Activated T-helper 1 cell treated with Interleukin-2 at 50 U/mL for 16 hours (primary cell): ENCODE results near the gene FBXO48.
"Not testable (repeated sequence)": the region's sequence is repeated elsewhere in the genome, so short reads cannot be mapped to it uniquely, and the experiment has no call there.

Source experiments
- DNase-seq: peaks from one replicate; pipeline ENCODE4 v3.0.0-alpha.2; 2020; ENCODE audit warnings: low read depth

The FBXO48 gene

DNA sequence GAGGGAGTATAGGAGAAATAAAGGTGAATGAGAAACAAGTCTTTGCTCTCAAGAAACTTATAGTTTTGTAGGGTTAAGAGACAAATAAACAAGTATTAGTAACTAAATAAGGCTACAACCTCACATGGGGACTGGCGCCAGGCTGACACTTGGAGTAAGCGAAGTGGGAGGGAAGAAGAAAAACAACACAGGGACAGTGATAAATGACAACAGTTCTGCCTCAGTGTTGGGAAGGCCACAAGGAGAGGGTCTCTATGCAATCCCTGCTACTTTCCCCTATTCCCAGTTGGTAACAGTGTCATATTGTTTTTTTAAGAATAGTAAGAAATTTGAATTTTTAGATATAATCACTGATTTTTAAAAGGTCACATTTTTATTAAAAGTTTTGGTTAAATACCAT is 4.3 kb upstream of the FBXO48 start:
- no peak for DNase-seq

DNA sequence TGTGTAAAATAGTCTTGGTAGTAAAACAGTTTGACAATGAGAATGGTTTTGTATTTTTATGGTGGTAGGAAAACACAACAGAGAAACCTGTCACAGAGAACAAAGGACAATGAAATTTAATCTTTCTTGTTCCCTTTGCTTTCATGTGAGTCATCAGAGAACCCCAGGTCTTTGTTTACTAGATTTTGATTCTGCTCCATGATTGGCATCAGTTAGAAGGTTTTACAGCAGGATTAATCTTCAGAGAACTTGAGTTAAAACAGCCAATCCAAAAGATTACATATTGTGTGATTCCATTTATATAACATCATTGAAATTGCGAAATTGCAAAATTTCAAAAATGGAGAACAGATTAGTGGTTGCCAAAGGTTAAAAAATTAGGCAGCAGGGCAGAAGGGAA is 2.8 kb upstream of the FBXO48 start:
- no peak for DNase-seq

DNA sequence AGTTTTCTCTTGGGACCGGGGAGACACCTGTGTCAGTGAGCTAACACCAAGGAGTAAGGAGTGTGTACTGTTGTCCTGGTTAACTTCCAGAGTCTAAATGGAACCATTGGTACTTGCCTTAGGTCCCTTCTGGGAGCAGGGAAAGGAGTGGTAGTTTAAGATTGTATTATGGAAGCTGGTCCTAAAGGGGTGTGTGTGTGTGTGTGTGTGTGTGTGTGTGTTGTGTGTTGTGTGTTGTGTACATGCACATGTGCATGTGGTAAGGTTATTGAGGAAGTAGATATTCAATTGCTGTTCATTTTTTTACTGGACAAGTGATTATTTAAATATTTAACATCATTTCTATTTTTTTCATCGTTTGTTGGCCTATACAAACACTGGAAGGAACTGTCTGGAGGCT is 1.7 kb upstream of the FBXO48 start:
- no peak for DNase-seq

DNA sequence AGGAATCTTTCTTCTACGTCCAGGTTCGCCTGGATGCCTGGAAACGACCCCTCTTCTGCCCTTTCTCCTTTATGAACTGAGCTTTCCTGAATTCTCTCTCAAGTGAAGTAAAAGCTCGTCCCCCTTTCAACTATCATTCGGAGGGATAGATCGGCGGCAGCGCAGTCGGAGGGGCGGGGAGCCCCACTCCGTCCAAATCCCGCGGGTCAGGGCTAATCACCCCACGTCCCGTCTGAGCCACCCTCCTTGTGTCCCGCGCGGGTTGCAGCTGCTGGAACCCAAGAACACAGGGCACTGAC is 367 bp downstream of the FBXO48 start:
- DNase-seq = no peak

DNA sequence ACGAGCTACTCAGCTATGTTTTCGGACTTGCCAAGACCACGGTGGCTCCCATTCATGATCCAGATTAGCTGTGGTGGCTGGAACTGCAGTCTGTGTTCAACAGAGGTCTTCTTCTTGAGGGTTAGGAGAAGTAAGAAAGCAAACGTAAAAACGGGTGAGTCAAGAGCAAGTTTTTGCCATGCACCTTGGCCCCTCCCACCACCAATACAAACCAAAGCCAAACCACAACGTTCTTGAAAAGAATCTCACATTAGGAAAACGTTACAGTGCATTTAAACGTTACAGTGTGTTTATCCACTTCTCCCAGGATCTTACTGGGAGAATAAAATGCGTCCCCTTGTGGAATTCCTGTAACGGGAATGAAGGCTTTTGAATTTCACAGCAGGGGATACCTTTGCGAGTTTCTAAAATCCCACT is 725 bp downstream of the FBXO48 start:
- peak; percentile 37 for DNase-seq

DNA sequence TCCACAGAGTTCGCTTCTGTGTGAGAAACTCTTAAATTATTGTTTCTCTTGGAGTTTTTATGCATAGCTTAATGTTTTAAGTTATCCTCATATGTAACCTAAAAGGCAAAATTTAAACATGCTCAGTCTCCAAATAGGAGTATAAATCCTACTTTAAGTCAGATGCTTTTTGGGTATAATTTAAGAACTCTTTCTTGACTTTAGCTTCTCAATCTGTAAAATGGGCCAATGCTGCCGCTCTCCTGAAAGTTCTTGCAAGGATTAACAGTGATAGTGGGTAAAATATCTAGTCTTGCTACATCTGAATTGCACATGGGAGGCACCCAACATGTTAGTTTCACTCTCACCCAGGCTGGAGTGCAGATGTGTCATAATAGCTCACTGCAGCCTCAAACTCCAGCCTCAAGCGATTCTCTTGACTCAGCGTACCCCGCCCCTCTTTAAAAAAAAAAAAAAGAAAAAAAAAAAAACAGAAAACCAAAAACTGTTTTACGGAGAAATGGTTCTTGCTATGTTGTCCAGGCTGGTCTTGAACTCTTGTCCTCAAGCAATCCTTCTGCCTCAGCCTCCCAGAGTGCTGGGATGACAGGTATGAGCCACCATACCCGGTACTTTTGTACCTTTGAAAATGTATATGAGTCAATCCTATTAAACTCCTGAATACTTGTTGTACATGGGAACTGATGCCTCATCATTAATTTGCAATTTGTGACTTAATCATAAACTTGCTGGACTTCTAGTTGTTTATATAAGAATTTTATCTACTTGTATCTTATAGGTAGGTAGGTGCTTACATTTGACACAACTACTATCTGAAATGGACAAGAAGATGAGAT is 1.8 kb downstream of the FBXO48 start:
- DNase-seq = no peak

DNA sequence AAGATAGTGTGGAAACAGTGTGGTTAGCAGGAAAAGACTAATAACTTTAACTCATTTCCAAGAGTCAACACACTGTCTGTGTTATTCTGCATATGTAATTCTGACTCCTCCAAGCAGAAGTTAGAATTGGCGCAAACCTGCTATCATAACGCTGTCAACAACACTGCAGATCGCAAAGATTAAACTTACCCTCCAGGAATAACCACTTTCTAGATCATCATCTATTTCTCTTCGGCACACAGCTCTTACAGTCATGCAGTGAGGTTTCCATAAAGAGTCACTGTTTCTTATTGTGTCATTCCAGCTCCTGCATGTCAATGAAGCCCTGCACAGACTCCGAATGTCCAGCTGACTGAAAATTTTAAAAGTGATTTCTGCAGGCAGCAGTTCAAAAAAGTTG is 2.4 kb downstream of the FBXO48 start:
- DNase-seq = no peak

DNA sequence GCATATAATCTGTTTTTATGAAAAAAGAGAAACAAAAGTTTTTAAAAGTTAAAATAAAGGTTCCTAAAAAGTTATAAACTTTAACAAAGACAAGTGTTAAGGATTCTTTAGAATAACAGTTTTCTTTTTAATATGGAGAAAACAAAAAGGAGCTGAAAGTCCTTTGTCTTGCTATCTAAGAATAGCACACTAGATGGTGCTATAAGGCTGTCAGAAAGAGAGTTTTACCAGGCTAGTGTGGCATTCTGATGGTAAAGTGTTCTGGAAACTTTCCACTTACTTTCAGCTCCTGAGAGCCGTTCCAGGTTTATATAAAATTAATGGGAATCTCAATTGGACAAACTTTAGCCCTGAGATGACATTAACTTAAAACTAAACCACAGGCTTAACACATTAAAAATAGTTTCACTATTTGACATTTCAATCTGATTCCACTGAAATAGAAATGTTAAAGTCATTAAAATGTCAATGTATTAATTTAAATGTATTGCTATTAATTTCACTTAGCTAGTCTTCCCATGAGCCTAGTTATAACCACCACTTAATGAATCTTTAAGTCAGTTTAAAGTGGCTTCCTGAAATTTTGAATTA is 3.7 kb downstream of the FBXO48 start:
- no peak for DNase-seq

DNA sequence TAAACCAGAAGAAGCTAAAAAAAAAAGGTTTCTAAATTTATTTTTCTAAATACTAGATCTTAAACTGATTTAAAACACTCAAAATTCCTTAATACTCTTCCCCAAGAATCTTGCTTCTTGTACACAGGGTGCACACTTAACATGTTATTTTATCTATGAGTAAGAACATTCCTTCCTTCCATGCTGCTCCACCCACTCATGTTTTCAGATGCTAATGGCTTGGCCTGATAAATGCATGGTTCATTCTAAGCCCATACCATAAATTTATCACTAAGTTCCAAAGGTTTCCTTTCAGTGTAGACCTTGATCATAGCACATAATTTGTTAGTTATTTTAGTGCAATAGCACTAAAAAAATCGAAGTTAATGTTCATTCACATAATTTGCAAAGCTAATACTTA is 8.1 kb downstream of the FBXO48 start:
- no peak for DNase-seq

DNA sequence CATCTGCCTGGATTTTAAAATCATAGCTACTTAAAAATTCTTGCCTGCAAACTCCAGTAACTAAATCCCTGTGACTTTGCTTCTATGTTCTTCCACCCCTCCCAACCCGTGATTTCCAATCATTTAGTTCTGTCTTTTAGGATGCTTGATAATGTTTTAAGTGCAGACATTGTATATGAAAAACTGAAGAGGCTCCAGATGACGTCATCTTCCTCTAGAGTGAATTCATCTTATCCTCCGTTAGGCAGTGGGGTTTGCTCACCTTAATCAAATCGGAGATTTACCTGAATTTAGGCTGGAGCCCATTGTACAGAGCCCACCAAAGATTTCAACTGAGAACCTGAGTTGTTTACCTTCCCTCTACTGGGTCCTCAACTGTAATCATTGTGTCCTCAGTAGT is 10.9 kb downstream of the FBXO48 start:
- DNase-seq = no peak

DNA sequence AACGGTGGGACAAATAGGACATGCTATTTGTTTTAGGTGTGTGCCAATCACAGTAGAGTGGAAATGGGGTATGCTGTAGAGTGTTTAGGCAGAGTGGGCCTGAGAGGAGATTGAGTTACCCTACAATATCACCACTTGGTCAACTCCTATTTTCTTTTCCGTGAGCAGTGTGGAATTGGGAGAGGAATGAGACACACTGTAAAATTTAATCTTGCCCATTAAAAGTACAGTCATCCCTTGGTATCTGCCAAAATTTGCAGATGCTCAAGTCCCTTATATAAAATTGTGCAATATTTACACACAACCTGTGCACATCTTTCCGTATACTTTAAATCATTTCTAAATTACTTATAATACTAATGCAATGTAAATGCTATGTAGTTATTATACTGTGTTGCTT is 12.4 kb downstream of the FBXO48 start:
- no peak for DNase-seq

DNA sequence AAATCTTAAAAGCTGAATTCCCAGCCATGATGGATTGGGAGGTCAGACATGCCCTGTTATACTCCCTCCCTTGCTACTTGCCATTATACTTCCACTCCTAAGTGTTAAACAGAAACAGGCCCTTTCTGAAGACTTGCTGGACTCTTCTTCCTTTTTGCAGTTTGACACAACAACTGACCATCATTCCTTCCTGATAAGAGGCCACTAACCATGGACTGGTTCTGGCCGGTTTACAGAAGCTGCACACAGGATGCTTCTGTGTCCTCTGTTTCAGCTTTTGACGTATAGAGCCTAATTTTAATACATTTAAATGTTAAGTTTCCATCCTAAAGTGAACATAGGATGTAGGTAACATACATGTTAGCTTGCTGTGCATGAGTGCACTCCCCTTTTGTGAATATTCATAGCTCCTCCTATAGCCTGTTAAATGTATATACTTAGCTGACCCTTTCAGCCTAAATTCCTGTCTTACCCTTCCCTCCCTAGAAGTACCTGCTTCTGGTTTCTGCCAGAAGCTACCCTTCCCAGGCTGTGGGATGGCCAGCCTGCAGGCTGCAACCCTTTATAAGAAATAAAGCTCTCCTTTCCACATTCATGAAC is 13.2 kb downstream of the FBXO48 start:
- DNase-seq = no peak

DNA sequence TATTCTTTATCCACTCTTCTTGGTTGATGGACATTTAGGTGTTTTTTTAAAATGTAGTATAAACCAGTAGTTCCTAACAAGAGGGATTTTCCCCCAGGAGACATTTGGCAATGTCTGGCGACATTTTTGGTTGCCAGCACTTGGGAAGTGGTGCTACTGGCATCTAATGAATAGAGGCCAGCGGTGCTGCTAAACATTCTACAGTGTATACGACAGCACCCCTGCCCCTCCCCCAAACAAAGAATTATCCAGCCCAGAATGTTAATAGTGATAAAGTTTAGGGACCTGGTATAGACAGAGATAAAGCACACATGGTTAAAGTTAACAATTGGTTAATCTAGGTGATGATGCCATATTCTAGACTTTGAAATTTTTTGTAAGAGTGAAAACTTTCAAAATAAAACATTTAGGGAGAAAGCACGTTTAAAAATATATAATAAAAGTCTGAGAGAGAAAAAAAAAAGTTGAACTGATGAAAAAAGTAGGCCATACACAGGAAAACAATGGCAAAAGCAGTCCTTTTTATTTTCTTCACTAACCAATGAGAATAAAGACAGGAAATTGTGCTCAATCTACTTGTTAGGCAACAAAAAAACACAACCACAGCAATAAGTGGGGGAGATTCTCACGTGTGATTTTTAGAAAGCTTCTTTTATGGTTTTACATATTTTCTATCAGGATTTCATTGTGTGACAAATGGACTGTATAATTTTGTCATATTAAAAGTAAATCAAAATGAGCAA is 14.8 kb downstream of the FBXO48 start:
- no peak for DNase-seq

DNA sequence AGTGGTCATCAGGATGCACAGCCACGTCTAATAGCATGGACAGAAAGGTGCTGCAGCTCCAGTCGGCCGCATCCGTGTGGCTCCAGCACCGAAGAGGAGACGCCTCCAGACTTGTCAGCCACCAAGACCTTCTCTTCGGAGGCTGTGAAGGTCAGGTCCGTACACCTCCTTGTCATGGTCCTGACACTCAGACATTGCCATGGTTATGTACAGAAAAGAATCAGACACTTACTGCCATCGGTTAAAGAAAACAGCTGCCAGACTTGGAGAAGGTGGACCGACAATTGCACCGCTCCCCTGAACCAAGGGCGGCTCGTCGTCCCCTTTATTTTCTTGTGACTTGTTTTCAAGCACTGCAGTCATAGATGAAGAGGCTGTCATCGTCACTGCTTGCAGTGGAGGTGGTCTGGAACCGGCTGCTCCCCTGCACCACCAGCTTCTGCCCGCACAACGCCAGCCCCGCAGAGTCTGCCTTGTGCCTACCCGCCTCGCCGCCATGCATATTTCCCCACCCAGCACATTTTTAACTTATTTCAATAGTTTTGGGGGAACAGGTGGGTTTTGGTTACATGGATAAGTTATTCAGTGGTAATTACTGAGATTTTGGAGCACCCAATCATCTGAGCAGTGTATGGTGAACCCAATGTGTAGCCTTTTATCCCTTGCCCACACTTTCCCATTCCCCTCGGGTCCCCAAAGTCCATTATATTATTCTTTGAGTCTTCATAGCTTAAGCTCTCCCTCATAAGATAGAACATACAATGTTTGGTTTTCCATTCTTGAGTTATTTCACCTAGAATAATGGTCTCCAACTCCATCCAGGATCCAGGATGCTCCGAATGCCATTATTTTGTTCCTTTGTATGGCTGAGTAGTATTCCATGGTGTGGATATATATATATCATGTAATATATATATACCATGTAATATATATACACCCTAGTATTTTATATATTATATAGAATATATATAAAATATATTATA is 18.1 kb downstream of the FBXO48 start:
- no peak for DNase-seq

DNA sequence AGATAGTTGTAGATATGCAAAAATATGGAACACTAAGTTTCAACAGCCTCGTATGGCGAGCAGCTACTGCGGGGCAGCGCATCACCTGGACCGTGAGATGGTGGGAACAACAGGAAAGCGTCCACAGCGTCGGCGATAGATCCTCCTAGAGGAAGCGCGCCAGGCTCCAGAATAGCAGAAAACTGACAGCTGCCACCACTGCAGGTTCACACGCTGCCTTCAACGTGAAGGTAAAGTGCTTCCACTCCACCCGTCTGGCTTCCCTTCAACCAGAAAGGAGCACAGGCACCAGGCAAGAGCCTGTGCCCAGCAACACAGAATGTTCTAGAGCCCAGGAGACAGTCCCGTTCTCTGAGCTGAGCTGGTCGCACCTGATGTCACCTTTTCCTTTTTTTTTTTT is 20.0 kb downstream of the FBXO48 start:
- DNase-seq = no peak

DNA sequence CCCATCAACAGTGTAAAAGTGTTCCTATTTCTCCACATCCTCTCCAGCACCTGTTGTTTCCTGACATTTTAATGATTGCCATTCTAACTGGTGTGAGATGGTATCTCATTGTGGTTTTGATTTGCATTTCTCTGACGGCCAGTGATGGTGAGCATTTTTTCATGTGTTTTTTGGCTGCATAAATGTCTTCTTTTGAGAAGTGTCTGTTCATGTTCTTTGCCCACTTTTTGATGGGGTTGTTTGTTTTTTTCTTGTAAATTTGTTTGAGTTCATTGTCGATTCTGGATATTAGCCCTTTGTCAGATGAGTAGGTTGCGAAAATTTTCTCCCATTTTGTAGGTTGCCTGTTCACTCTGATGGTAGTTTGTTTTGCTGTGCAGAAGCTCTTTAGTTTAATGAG is 20.7 kb downstream of the FBXO48 start:
- DNase-seq = not testable (repeated sequence)

DNA sequence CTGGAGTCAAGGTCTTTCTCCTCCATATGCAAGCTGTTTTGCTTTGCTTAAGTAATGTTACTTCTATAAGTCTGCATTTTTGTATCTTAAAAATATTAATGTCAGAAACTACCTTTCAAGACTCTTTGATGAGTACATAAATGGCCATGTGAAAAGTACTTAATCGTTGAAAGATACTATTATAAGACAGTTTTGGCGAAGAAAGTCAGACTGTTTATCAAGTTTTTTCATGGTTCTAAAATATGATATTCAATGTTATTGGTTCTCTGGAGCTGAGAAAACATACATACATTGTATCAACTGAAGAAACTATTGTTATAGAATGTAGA is 25.1 kb downstream of the FBXO48 start:
- DNase-seq = no peak

DNA sequence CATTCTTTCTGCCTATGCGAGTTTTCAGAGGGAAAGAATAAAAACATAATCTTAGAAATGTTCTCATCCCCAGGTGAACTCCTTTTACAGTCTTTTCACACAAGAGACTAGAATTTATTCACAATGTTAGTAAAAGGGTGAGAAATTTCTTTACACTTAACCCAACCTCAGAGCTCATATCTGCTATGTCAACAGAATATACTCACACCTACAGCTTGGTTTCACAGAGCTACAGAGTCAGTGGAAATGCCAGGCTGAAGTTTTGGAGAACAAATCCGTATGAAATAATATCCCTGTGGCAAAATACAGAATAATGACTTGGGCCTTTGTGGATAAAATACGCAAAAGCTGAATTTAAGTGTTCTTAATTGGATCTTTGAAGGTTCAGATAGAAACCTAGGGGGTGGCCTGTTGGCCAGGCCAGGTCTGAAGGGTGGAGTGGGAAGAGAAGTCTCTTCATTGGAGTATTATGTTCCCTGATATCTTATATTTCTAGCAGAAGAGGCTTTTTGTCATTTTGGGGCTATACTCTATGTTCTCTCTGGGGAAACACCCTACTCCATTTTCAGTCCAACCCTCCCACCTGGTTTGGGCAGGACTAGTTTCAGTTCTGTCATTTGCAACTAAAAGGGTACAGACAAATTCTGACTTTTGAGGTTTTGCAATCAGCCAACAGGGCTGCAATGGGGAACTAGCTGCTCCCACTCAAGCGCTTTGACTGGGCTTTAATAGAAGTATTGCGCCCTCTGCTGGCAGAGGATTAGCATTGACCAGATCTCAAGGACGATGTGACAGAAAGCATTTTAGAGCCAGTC is 25.7 kb downstream of the FBXO48 start:
- peak; percentile 55 for DNase-seq

DNA sequence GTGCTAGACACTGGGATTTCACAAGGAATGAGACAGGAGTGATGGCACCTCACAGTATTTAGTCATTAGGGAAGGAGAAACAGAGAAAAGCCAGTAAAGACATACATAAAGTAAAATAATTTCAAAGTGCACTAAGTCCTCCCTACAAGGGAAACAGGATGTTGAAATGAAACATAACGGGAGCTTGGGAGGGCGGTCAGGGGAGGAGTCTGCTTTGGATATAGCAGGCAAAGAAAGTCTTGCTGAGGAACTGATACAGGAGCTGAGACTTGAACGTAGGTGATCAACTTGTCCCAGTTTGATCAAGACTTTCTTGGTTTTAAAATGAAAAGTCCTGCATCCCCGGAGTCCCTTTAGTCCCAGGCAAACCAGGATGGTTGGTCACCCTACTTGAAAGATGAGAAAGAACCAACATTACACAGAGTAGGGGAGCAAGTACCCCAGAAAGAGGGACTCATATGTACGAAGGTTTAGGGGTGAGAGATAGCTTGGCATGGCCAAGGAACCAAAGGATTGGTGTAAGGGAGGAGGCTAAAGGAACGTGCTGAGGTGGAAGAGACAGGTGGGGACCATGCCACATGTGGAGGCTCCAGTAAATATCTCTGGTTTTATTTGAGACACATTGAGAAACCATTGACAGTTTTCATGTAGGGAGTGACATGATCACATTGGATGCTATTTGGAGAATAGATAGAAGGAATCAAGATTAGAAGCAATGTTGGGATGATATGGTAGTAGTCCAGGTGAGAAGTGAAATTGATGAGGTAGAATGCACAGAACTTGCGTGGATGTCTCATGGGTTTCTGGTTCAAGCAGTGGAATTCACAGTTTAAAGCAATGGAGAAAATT is 28.4 kb downstream of the FBXO48 start:
- DNase-seq = no peak

DNA sequence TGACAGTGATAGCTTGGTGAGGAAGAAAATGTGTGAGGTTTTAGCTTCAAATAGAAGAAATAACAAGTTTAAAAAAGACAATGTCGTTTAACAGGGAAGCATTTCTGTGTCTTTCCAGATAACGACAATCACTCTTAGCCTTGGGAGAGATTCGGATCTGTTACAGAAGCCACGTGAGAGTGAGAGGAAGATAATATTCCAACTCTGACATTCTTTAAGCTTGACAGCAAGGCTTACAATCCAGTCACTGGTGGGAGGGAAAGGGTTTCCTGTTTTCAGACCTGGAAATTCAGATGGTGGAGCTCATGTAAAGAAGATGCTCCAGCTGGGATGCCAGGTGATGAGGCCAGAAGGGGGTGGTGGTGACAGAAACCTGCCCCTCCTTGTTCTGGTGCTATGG is 30.8 kb downstream of the FBXO48 start:
- DNase-seq = no peak
